Measurements from ENCODE around the gene LAMB1. TPM values are rescaled to one million over a fixed set of nuclear protein-coding genes. Genes with fewer than 3 reads are reported as not detected.

The LAMB1 gene
- total and polyA plus RNA-seq, 2 of the 13 experiments (the other 11 are each of a cell fraction or from before 2014, with no cell fraction given): 109 to 124 TPM

DNA sequence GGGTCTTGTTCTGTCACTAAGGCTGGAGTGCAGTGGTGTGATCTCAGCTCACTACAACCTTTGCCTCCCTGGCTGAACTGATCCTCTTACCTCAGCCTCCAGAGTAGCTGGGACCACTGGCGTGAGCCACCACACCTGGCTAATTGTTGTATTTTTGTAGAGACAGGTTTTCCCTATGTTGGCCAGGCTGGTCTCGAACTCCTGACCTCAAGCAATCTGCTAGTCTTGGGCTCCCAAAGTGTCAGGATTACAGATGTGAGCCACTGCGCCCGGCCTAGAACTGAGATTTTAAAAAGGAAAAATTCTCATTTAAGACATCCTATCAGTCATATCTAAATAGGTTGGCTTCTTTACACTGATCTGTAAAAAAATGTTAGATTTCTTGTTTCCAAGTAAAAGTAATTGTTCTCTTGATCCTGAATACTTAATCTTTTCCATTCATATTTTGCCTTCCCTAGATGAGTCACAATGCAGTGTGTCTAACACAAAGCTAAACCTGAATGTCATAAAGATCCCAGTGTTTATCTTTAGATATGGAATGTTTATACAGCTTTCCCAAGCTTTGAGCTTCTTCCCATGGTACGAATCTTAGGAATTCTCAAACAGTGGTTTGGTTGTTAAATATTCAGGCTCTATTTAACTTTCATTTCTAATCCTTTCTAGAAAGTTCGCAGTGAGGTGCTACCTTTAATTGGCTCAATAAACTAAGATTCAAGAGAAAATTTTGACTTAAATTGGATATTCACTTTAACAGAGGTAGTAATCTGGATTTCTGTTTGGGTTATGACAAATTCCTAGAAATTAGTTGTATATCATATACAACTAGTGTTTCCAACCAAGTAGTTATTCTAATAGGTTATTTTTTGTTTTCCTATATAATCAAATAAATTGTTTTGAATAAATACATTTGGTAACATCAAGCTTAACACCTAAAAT is 12.1 kb upstream of the LAMB1 start (continued):
- TF ChIP-seq ZBTB8A (CRISPR knock-in tag; IDR thresholded peaks at IDR 0.05; ENCODE audit: borderline replicate concordance, low read depth): no peak
- peak; percentile 50; the same call in 1 of the 2 replicates for TF ChIP-seq ZNF644 (CRISPR knock-in tag; IDR thresholded peaks at IDR 0.05; ENCODE audit: low read depth)
- no peak for TF ChIP-seq SAFB2 (CRISPR knock-in tag; IDR thresholded peaks at IDR 0.05; ENCODE audit: borderline replicate concordance, low read depth)
- TF ChIP-seq, protein P1, sequence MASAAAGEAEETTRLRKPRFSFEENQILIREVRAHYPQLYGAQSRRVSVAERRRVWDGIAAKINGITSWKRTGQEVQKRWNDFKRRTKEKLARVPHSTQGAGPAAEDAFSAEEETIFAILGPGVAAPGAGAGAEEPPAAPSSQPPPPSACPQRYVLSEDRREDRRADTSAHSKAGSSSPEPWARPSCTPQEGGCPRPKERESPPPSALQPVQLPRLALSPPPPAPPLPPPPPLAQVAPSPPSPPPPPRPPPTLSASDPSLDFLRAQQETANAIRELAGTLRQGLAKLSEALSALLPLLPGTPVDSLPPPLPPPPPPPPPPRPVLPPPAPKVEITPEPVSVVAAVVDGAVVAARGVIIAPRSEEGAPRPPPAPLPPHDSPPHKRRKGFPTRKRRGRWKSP (CRISPR knock-in tag; IDR thresholded peaks at IDR 0.05): no peak
- TF ChIP-seq, protein P2, sequence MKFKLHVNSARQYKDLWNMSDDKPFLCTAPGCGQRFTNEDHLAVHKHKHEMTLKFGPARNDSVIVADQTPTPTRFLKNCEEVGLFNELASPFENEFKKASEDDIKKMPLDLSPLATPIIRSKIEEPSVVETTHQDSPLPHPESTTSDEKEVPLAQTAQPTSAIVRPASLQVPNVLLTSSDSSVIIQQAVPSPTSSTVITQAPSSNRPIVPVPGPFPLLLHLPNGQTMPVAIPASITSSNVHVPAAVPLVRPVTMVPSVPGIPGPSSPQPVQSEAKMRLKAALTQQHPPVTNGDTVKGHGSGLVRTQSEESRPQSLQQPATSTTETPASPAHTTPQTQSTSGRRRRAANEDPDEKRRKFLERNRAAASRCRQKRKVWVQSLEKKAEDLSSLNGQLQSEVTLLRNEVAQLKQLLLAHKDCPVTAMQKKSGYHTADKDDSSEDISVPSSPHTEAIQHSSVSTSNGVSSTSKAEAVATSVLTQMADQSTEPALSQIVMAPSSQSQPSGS (CRISPR knock-in tag; IDR thresholded peaks at IDR 0.05): peak; percentile 50; the same call in 1 of the 2 replicates
- no peak for TF ChIP-seq HOXD1 (CRISPR knock-in tag; IDR thresholded peaks at IDR 0.05)
- TF ChIP-seq, protein P3, sequence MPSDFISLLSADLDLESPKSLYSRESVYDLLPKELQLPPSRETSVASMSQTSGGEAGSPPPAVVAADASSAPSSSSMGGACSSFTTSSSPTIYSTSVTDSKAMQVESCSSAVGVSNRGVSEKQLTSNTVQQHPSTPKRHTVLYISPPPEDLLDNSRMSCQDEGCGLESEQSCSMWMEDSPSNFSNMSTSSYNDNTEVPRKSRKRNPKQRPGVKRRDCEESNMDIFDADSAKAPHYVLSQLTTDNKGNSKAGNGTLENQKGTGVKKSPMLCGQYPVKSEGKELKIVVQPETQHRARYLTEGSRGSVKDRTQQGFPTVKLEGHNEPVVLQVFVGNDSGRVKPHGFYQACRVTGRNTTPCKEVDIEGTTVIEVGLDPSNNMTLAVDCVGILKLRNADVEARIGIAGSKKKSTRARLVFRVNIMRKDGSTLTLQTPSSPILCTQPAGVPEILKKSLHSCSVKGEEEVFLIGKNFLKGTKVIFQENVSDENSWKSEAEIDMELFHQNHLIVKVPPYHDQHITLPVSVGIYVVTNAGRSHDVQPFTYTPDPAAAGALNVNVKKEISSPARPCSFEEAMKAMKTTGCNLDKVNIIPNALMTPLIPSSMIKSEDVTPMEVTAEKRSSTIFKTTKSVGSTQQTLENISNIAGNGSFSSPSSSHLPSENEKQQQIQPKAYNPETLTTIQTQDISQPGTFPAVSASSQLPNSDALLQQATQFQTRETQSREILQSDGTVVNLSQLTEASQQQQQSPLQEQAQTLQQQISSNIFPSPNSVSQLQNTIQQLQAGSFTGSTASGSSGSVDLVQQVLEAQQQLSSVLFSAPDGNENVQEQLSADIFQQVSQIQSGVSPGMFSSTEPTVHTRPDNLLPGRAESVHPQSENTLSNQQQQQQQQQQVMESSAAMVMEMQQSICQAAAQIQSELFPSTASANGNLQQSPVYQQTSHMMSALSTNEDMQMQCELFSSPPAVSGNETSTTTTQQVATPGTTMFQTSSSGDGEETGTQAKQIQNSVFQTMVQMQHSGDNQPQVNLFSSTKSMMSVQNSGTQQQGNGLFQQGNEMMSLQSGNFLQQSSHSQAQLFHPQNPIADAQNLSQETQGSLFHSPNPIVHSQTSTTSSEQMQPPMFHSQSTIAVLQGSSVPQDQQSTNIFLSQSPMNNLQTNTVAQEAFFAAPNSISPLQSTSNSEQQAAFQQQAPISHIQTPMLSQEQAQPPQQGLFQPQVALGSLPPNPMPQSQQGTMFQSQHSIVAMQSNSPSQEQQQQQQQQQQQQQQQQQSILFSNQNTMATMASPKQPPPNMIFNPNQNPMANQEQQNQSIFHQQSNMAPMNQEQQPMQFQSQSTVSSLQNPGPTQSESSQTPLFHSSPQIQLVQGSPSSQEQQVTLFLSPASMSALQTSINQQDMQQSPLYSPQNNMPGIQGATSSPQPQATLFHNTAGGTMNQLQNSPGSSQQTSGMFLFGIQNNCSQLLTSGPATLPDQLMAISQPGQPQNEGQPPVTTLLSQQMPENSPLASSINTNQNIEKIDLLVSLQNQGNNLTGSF (CRISPR knock-in tag; IDR thresholded peaks at IDR 0.05): no peak
- TF ChIP-seq FIP1L1 (IDR thresholded peaks at IDR 0.05; ENCODE audit: borderline replicate concordance, insufficient read depth, low read depth, low read length): no peak
- TF ChIP-seq REPIN1 (CRISPR knock-in tag; IDR thresholded peaks at IDR 0.05; ENCODE audit: borderline replicate concordance, low read depth): no peak
- TF ChIP-seq, protein P4, sequence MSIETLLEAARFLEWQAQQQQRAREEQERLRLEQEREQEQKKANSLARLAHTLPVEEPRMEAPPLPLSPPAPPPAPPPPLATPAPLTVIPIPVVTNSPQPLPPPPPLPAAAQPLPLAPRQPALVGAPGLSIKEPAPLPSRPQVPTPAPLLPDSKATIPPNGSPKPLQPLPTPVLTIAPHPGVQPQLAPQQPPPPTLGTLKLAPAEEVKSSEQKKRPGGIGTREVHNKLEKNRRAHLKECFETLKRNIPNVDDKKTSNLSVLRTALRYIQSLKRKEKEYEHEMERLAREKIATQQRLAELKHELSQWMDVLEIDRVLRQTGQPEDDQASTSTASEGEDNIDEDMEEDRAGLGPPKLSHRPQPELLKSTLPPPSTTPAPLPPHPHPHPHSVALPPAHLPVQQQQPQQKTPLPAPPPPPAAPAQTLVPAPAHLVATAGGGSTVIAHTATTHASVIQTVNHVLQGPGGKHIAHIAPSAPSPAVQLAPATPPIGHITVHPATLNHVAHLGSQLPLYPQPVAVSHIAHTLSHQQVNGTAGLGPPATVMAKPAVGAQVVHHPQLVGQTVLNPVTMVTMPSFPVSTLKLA (IDR thresholded peaks at IDR 0.05): no peak
- no peak for TF ChIP-seq SMAD9 (CRISPR knock-in tag; IDR thresholded peaks at IDR 0.05)
- no peak for TF ChIP-seq PRPF4 (IDR thresholded peaks at IDR 0.05; ENCODE audit: low read depth, low read length, poor library complexity, severe bottlenecking)
- TF ChIP-seq, protein P5, sequence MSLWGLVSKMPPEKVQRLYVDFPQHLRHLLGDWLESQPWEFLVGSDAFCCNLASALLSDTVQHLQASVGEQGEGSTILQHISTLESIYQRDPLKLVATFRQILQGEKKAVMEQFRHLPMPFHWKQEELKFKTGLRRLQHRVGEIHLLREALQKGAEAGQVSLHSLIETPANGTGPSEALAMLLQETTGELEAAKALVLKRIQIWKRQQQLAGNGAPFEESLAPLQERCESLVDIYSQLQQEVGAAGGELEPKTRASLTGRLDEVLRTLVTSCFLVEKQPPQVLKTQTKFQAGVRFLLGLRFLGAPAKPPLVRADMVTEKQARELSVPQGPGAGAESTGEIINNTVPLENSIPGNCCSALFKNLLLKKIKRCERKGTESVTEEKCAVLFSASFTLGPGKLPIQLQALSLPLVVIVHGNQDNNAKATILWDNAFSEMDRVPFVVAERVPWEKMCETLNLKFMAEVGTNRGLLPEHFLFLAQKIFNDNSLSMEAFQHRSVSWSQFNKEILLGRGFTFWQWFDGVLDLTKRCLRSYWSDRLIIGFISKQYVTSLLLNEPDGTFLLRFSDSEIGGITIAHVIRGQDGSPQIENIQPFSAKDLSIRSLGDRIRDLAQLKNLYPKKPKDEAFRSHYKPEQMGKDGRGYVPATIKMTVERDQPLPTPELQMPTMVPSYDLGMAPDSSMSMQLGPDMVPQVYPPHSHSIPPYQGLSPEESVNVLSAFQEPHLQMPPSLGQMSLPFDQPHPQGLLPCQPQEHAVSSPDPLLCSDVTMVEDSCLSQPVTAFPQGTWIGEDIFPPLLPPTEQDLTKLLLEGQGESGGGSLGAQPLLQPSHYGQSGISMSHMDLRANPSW (CRISPR knock-in tag; IDR thresholded peaks at IDR 0.05; ENCODE audit: borderline replicate concordance): no peak
- 0 out of 2 replicates have a peak, but pooled peaks have one; percentile 17 for TF ChIP-seq ZNF264 (CRISPR knock-in tag; IDR thresholded peaks at IDR 0.05)
- TF ChIP-seq SP2 (CRISPR knock-in tag; IDR thresholded peaks at IDR 0.05): no peak

Data from HepG2 (cell line).